ENCODE results near the gene HADHB. TPM values are rescaled to one million over a fixed set of nuclear protein-coding genes. Genes with fewer than 3 reads are reported as not detected.
"Not testable (repeated sequence)": the region's sequence is repeated elsewhere in the genome, so short reads cannot be mapped to it uniquely, and the experiment has no call there.

The HADHB gene
- total RNA-seq, 1 donor from 2014 or later: 1,664 TPM

- ATAC-seq (ENCODE audit: poor library complexity): no peak
- intact Hi-C loops (cut with DNase I): loop anchor here (5.0 kb wide), 1 partner anchor 43 kb away; no protein-coding TSS in a partner anchor
- no peak for DNase-seq
Observed at GRCh38 chr2:26279886-26280285, 35.1 kb downstream of the HADHB start.

- ATAC-seq (ENCODE audit: poor library complexity) (no peak), DNase-seq (no peak)
- intact Hi-C loops (cut with DNase I): no loop called here
Observed at GRCh38 chr2:26281226-26281625, 36.5 kb downstream of the HADHB start.

- no peak for DNase-seq
- intact Hi-C loops (cut with DNase I): no loop called here
- ATAC-seq (ENCODE audit: poor library complexity): no peak
Observed at GRCh38 chr2:26283606-26284005, 38.9 kb downstream of the HADHB start.

GRCh38 chr2:26284132-26284531, 39.4 kb downstream of the HADHB start:
- intact Hi-C loops (cut with DNase I): no loop called here
- ATAC-seq (ENCODE audit: poor library complexity): no peak
- no peak for DNase-seq

GRCh38 chr2:26285931-26286330, 41.2 kb downstream of the HADHB start:
- no peak for ATAC-seq (ENCODE audit: poor library complexity)
- DNase-seq: no peak
- intact Hi-C loops (cut with DNase I): no loop called here

GRCh38 chr2:26290001-26290400, 45.3 kb downstream of the HADHB start:
- intact Hi-C loops (cut with DNase I): no loop called here
- ATAC-seq (ENCODE audit: poor library complexity) (no peak), DNase-seq (no peak)

GRCh38 chr2:26292646-26293045, 47.9 kb downstream of the HADHB start:
- intact Hi-C loops (cut with DNase I): no loop called here
- ATAC-seq (ENCODE audit: poor library complexity): peak; percentile 34
- DNase-seq: no peak

GRCh38 chr2:26295511-26295910, 50.8 kb downstream of the HADHB start:
- intact Hi-C loops (cut with DNase I): no loop called here

GRCh38 chr2:26297061-26297460, 52.3 kb downstream of the HADHB start:
- DNase-seq (no peak), ATAC-seq (ENCODE audit: poor library complexity) (no peak)
- intact Hi-C loops (cut with DNase I): no loop called here

More at GRCh38 chr2:26295511-26295910, 50.8 kb downstream of the HADHB start:
- DNase-seq (no peak), ATAC-seq (ENCODE audit: poor library complexity) (no peak)

GRCh38 chr2:26298286-26298637, 53.5 kb downstream of the HADHB start:
- ATAC-seq (ENCODE audit: poor library complexity) (no peak), DNase-seq (no peak)
- intact Hi-C loops (cut with DNase I): no loop called here

- peak; percentile 67 for ATAC-seq (ENCODE audit: poor library complexity)
- DNase-seq: peak; percentile 48
- intact Hi-C loops (cut with DNase I): no loop called here
Observed at GRCh38 chr2:26298638-26299393, 54.1 kb downstream of the HADHB start.

GRCh38 chr2:26299471-26300101, 54.8 kb downstream of the HADHB start:
- ATAC-seq (ENCODE audit: poor library complexity) (peak; percentile 53), DNase-seq (no peak)
- intact Hi-C loops (cut with DNase I): no loop called here

- intact Hi-C loops (cut with DNase I): no loop called here
- DNase-seq (no peak), ATAC-seq (ENCODE audit: poor library complexity) (no peak)
Observed at GRCh38 chr2:26300234-26300925, 55.6 kb downstream of the HADHB start.

- DNase-seq (peak; percentile 62), ATAC-seq (ENCODE audit: poor library complexity) (peak; percentile 26)
- intact Hi-C loops (cut with DNase I): no loop called here
Observed at GRCh38 chr2:26302846-26303245, 58.1 kb downstream of the HADHB start.

- intact Hi-C loops (cut with DNase I); ATAC-seq (ENCODE audit: poor library complexity); DNase-seq: not testable (repeated sequence)
Observed at GRCh38 chr2:26305094-26305493, 60.4 kb downstream of the HADHB start.

GRCh38 chr2:26305540-26305939, 60.8 kb downstream of the HADHB start:
- no peak for DNase-seq
- intact Hi-C loops (cut with DNase I): no loop called here
- no peak for ATAC-seq (ENCODE audit: poor library complexity)

- DNase-seq (no peak), ATAC-seq (ENCODE audit: poor library complexity) (no peak)
- intact Hi-C loops (cut with DNase I): no loop called here
Observed at GRCh38 chr2:26309921-26310320, 65.2 kb downstream of the HADHB start.

GRCh38 chr2:26312471-26312870, 67.7 kb downstream of the HADHB start:
- intact Hi-C loops (cut with DNase I): no loop called here
- ATAC-seq (ENCODE audit: poor library complexity) (no peak), DNase-seq (no peak)

GRCh38 chr2:26313446-26313845, 68.7 kb downstream of the HADHB start:
- no peak for DNase-seq
- intact Hi-C loops (cut with DNase I): no loop called here
- ATAC-seq (ENCODE audit: poor library complexity): no peak

GRCh38 chr2:26314243-26314642, 69.5 kb downstream of the HADHB start:
- no peak for DNase-seq
- no peak for ATAC-seq (ENCODE audit: poor library complexity)
- intact Hi-C loops (cut with DNase I): no loop called here

Data from Right ventricle myocardium superior (tissue), 1 donor.